Measurements from ENCODE around the gene GABBR2. TPM values are rescaled to one million over a fixed set of nuclear protein-coding genes. Genes with fewer than 3 reads are reported as not detected.

GABBR2 gene
- total and polyA plus RNA-seq, 2 of the 8 experiments (the other 6 are each of a cell fraction or from before 2014, with no cell fraction given), result 0.50 to 1.2 TPM

- Histone ChIP-seq H3K18ac (ENCODE audit: extremely low read depth, low read length) (no peak overlapping the region), H3K56ac (replicated peaks; ENCODE audit: insufficient read length, low read depth, low read length) (no peak overlapping the region), H2BK120ac (replicated peaks; ENCODE audit: low read depth, low read length) (no peak overlapping the region), H2BK12ac (ENCODE audit: low read depth, low read length) (no peak overlapping the region), H3K79me1 (ENCODE audit: low read depth, low read length) (no peaks in the 10 kb centered on the region), H4K20me1 (replicated peaks in 1 of 2; ENCODE audit: control insufficient read depth in 1 of 2, insufficient read depth in 2 of 2, low read length in 2 of 2) (no peaks in the 10 kb centered on the region), H4K5ac (ENCODE audit: insufficient read length, low read depth, low read length) (no peak overlapping the region), H2AFZ (ENCODE audit: low read length) (no peak overlapping the region), H2AK5ac (ENCODE audit: low read depth, low read length) (no peak overlapping the region), H3K9ac (replicated peaks in 1 of 4; ENCODE audit: extremely low read depth in 1 of 4, low read depth in 3 of 4, low read length in 3 of 4) (no peak overlapping the region), H3K23me2 (ENCODE audit: low read depth, low read length) (no peaks in the 10 kb centered on the region), H3K4me3 (ENCODE audit: extremely low read depth in 1 of 4, insufficient read depth in 2 of 4, low read depth in 3 of 4, low read length in 4 of 4) (no peak overlapping the region), H3K4me2 (ENCODE audit: insufficient read depth in 1 of 2, low read depth in 2 of 2, low read length in 2 of 2) (no peak overlapping the region), H3K27me3 (replicated peaks in 1 of 4; ENCODE audit: control insufficient read depth in 3 of 4, extremely low read depth in 1 of 4, insufficient read depth in 3 of 4, low read length in 3 of 4) (no peaks in the 10 kb centered on the region), H4K8ac (ENCODE audit: extremely low read depth, insufficient read depth, low read length) (no peak overlapping the region), H3K14ac (ENCODE audit: insufficient read length) (no peak overlapping the region), H2BK5ac (ENCODE audit: low read depth, low read length) (no peak overlapping the region), H4K91ac (replicated peaks; ENCODE audit: insufficient read length, low read length) (no peak overlapping the region), H2BK20ac (ENCODE audit: low read length) (no peak overlapping the region), H2BK15ac (ENCODE audit: low read length) (no peak overlapping the region), H3K4me1 (replicated peaks in 1 of 4; ENCODE audit: control insufficient read depth in 3 of 4, insufficient read depth in 4 of 4, low read length in 3 of 4) (peaks cover 0 to 3% (median 0%) of the 10 kb centered on the region in 4 experiments; a peak in 2 of 7 replicates), H3K27ac (ENCODE audit: low read depth, low read length) (no peak overlapping the region), H3K4ac (replicated peaks; ENCODE audit: insufficient read length, low read depth, low read length) (no peak overlapping the region), H3K23ac (ENCODE audit: insufficient read length) (no peak overlapping the region), H3K36me3 (ENCODE audit: control insufficient read depth in 2 of 4, insufficient read depth in 4 of 4, low read length in 3 of 4) (peaks cover 3 to 36% (median 8%) of the 10 kb centered on the region in 4 experiments; a peak in 6 of 8 replicates), H3K79me2 (ENCODE audit: control insufficient read depth in 1 of 2, insufficient read depth in 2 of 2, low read length in 2 of 2) (no peaks in the 10 kb centered on the region), H3K9me3 (ENCODE audit: insufficient read depth in 2 of 2, low read depth in 1 of 2, low read length in 1 of 2) (0 out of 4 replicates have a peak, but pooled peaks cover 0 to 5% of the 10 kb centered on the region in 2 experiments)
- DNase-seq (ENCODE audit: low read depth in 1 of 2, low spot score in 2 of 2) (no peak), FAIRE-seq (no peak)
- ChIA-PET POLR2A (ENCODE audit: partially characterized antibody) (interaction anchor here (1.2 kb wide), 1 partner anchor 13 kb away, joined by 3 read pairs; no protein-coding TSS in a partner anchor), CTCF (ENCODE audit: partially characterized antibody) (interaction anchor here (1.2 to 3.4 kb wide), 2 partner anchors 9 to 38 kb away, joined by 3 to 23 read pairs; no protein-coding TSS in a partner anchor)
- WGBS, 2 experiments (ENCODE audit: extremely low coverage in 1 of 2, insufficient coverage in 1 of 2, insufficient read length in 1 of 2, insufficient replicate concordance in 2 of 2, low coverage in 1 of 2, low lambda C conversion rate in 2 of 2, missing lambda C conversion rate in 1 of 2), result 96% methylated on average over 12 of the region's 12 CpGs; no CpG with 5 or more reads in 1 of the 2 experiments
- TF ChIP-seq CREB1 (IDR thresholded peaks at IDR 0.05) (no peak), RXRA (IDR thresholded peaks at IDR 0.05; ENCODE audit: insufficient read depth, low read depth, low read length) (no peak), TBP (IDR thresholded peaks at IDR 0.05; ENCODE audit: low read depth, low read length) (no peak), PHF8 (conservative IDR thresholded peaks at IDR 0.05; ENCODE audit: low read depth, low read length) (no peak)
Observed at GRCh38 chr9:98736226-98736625, 27.5 kb upstream of the GABBR2 start.

Measured in H1 (cell line).